Naive B cell (primary cell): Measurements from ENCODE around the gene PNMA8B. TPM values are rescaled to one million over a fixed set of nuclear protein-coding genes. Genes with fewer than 3 reads are reported as not detected.

Experiments used
- ATAC-seq, 2 donors: fragments of 150-1000 bp; cut with Tn5 transposase; 2 replicates each; pipeline ENCODE4 v1.10.0; 2021; ENCODE audit warnings: low read depth in 2 of 2, mild to moderate bottlenecking in 2 of 2, moderate library complexity in 2 of 2
- DNase-seq: peaks from one replicate; pipeline ENCODE4 v3.0.0; 2022
- H3K27ac Mint-ChIP-seq, 6 donors: one replicate each; pipeline ENCODE4 v1.8.0; 2020 to 2022; ENCODE audit warnings: mild to moderate bottlenecking in 6 of 6, mixed read lengths in 6 of 6, moderate library complexity in 5 of 6, inconsistent platforms in 2 of 6
- H3K27me3 Mint-ChIP-seq, 3 donors: one replicate each; pipeline ENCODE4 v1.8.0; 2021 to 2022; ENCODE audit warnings: mixed read lengths in 3 of 3, mild to moderate bottlenecking in 1 of 3
- H3K36me3 Mint-ChIP-seq, 2 donors: one replicate each; pipeline ENCODE4 v1.8.0; 2020 to 2022; ENCODE audit warnings: mixed read lengths in 2 of 2, inconsistent platforms in 1 of 2, mild to moderate bottlenecking in 1 of 2
- H3K4me1 Mint-ChIP-seq, 3 donors: one replicate each; pipeline ENCODE4 v1.8.0; 2020 to 2022; ENCODE audit warnings: mixed read lengths in 3 of 3, inconsistent platforms in 1 of 3, mild to moderate bottlenecking in 1 of 3, moderate library complexity in 1 of 3
- H3K4me3 Mint-ChIP-seq, 8 donors: one replicate each; pipeline ENCODE4 v1.8.0; 2020 to 2022; ENCODE audit warnings: mild to moderate bottlenecking in 8 of 8, mixed read lengths in 8 of 8, moderate library complexity in 8 of 8, inconsistent platforms in 2 of 8
- H3K9me3 Mint-ChIP-seq, 7 donors: one replicate each; pipeline ENCODE4 v1.8.0; 2020 to 2022; ENCODE audit warnings: mixed read lengths in 7 of 7, mild to moderate bottlenecking in 5 of 7, inconsistent platforms in 2 of 7, moderate library complexity in 1 of 7
- polyA plus RNA-seq, 6 donors: library from polyadenylated mRNA; unstranded; fragments of 300-500 nt; fragmentation: Illumina TruSeq; gene quantifications; one replicate each; pipeline ENCODE4 v1.2.3, GENCODE V29; 2021; ENCODE audit warnings: low read depth in 6 of 6

PNMA8B gene
- polyA plus RNA-seq, 6 donors from 2014 or later: 0.05 to 1.3 (median 0.12) TPM; not detected in 2

DNA sequence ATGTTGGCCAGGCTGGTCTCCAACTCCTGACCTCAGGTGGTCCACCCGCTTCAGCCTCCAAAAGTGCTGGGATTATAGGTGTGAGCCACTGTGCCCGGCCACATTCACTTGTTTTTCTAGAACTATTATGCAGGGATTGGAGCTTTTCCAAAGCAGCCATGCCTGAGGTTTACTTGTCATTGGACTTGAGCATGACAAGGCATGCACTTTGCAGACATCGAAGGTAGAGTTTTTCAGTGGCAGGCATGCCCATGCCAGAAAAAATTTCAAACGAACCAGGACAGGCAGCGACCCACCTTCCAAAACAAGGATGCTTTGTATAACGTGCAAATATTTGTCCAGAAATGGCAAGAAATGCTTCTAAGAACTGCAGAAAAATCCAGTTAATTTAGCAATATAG lies 42.0 kb downstream of the PNMA8B start:
- peaks cover 0 to 12% (median 10%) of the 10 kb centered on the region in 7 donors for H3K9me3 Mint-ChIP-seq
- peaks cover 22 to 37% (median 30%) of the 10 kb centered on the region in 3 donors for H3K27me3 Mint-ChIP-seq
- no peaks in the 10 kb centered on the region for H3K4me1 Mint-ChIP-seq
- no peak overlapping the region for H3K4me3 Mint-ChIP-seq
- no peak overlapping the region for H3K27ac Mint-ChIP-seq
- H3K36me3 Mint-ChIP-seq: peaks cover 0 to 7% of the 10 kb centered on the region in 2 donors
- ATAC-seq (no peak), DNase-seq (no peak)

DNA sequence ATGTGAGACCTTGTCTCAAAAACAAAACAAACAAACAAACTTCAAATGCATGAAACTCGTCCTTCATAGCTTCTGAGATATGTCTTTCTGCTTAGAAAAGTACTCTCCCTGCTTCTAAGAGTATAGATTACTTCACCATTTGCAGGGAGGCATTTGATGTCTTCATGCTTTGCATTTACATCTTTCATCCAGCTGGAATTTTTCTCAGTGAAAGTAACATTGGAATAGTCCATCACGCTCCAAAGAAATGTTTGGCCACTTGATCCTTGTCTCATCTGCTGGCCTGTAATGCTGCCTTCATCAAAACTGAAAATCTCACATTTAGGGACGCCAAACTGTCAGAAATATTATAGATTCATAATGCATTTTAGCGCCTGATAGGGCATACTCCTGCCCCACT lies 43.5 kb downstream of the PNMA8B start:
- DNase-seq (no peak), ATAC-seq (no peak)
- Mint-ChIP-seq H3K36me3 (peaks cover 0 to 7% of the 10 kb centered on the region in 2 donors), H3K27me3 (peaks cover 18 to 34% (median 30%) of the 10 kb centered on the region in 3 donors), H3K9me3 (peaks cover 0 to 12% (median 10%) of the 10 kb centered on the region in 7 donors), H3K4me1 (no peaks in the 10 kb centered on the region), H3K4me3 (no peak overlapping the region), H3K27ac (no peak overlapping the region)

DNA sequence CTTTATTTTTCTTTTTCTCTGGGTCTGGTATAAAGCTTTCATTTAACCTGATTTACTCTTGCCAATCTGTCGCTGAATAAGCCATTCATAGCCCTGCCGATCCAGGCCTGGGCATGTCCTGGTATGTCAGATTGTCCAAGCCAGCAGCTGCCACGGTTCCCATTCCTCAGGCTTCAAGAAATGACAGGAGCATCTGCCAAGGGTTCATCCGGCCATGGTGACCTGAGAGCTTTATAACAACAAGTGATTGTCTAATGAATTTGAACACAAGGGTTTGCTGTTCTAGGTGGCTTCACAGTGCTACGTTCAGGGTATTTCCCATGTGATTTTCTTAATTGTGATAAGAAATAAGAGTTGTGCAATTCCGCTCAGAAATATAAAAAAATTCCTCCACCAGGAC lies 44.3 kb downstream of the PNMA8B start:
- ATAC-seq (no peak), DNase-seq (no peak)
- Mint-ChIP-seq H3K9me3 (peaks cover 0 to 12% (median 10%) of the 10 kb centered on the region in 7 donors), H3K27ac (no peak overlapping the region), H3K4me1 (no peaks in the 10 kb centered on the region), H3K27me3 (peaks cover 16 to 35% (median 28%) of the 10 kb centered on the region in 3 donors), H3K36me3 (peaks cover 0 to 7% of the 10 kb centered on the region in 2 donors), H3K4me3 (no peak overlapping the region)

DNA sequence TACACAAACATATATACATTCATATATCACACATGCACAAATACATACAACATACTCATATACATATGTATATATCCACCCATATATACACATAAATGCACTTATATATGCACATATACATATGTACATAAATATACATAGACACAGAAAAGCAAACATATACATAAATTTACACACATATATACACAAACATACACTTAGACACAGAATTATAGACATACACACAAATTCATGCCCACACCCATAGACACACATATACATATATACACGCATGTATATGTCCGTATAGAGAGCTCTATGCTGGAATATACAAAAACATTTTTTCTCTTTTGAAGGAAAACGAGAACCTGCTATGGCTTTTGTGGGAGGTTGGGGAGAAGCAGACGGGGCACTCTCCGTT lies 44.9 kb downstream of the PNMA8B start:
- H3K27ac Mint-ChIP-seq: no peak overlapping the region
- H3K9me3 Mint-ChIP-seq: peaks cover 0 to 12% (median 10%) of the 10 kb centered on the region in 7 donors
- H3K36me3 Mint-ChIP-seq: peaks cover 0 to 7% of the 10 kb centered on the region in 2 donors
- no peaks in the 10 kb centered on the region for H3K4me1 Mint-ChIP-seq
- ATAC-seq (no peak), DNase-seq (no peak)
- H3K27me3 Mint-ChIP-seq: peaks cover 22 to 40% (median 24%) of the 10 kb centered on the region in 3 donors
- H3K4me3 Mint-ChIP-seq: no peak overlapping the region

DNA sequence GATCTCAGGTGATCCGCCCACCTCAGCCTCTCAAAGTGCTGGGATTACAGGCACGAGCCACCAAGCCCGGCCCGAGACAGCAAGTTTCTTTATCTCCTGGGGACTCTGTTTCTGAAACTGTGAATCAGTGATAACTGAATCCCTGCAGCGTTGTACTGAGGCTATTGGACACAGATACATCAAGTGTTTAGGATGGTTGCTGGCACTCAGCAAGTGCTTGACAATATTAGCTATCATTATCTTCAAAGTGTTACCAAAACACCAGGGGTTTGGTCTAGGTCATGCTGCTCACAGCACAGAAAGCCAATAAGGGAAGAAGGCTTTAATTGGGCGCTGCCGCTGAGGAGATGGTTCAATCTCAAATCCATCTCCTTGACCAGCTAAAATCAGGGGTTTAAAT lies 46.4 kb downstream of the PNMA8B start:
- H3K9me3 Mint-ChIP-seq: peaks cover 0 to 12% (median 10%) of the 10 kb centered on the region in 7 donors
- H3K27me3 Mint-ChIP-seq: peaks cover 22 to 34% (median 23%) of the 10 kb centered on the region in 3 donors
- no peak overlapping the region for H3K4me3 Mint-ChIP-seq
- no peaks in the 10 kb centered on the region for H3K4me1 Mint-ChIP-seq
- no peak overlapping the region for H3K27ac Mint-ChIP-seq
- ATAC-seq (no peak), DNase-seq (no peak)
- peaks cover 0 to 7% of the 10 kb centered on the region in 2 donors for H3K36me3 Mint-ChIP-seq

DNA sequence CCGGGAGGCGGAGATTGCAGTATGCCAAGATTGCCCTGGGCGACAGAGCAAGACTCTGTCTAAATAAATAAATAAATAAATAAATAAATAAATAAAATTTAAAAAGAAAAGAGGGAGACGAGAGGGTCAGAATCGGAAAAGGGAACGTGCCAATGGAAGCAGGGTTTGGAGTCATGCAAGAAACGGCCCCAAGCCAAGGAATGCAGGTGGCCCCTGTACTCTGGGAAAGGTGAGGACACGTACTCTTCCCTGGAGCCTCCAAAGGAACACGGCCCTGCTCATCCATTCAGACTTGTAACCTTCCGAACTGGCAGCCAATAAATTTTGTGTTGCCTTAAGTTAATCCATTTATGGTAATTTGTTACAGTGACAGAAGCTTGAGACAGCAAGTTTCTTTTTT lies 47.1 kb downstream of the PNMA8B start:
- DNase-seq (no peak), ATAC-seq (no peak)
- Mint-ChIP-seq H3K4me1 (no peaks in the 10 kb centered on the region), H3K27ac (no peak overlapping the region), H3K4me3 (no peak overlapping the region), H3K36me3 (peaks cover 0 to 7% of the 10 kb centered on the region in 2 donors), H3K9me3 (peaks cover 0 to 12% (median 10%) of the 10 kb centered on the region in 7 donors), H3K27me3 (peaks cover 16 to 34% (median 23%) of the 10 kb centered on the region in 3 donors)

DNA sequence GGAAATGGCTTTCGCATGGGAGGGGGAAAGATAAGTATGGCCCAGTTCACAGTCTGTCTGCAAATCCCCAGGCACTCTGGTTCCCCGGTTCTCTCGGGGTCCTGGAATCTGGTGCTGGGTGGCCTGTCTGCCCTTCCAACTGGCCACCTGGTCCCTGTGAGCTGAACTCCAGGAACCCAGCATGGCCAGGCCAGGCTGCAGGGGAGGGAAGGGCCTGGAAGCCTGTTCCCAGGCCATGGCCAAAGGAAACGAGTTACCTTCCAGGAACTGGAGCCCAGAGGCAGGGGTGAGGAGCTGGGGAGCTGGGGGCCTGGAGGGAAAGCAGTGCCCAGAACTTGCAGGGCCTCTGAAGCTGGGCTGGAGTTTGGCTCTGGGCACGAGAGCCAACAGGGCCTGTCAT lies 47.8 kb downstream of the PNMA8B start:
- DNase-seq (no peak), ATAC-seq (no peak)
- Mint-ChIP-seq H3K27me3 (peaks cover 15 to 39% (median 23%) of the 10 kb centered on the region in 3 donors), H3K36me3 (peaks cover 0 to 7% of the 10 kb centered on the region in 2 donors), H3K4me1 (peaks cover 0 to 4% (median 2%) of the 10 kb centered on the region in 3 donors), H3K4me3 (no peak overlapping the region), H3K27ac (no peak overlapping the region), H3K9me3 (peaks cover 0 to 12% (median 10%) of the 10 kb centered on the region in 7 donors)

DNA sequence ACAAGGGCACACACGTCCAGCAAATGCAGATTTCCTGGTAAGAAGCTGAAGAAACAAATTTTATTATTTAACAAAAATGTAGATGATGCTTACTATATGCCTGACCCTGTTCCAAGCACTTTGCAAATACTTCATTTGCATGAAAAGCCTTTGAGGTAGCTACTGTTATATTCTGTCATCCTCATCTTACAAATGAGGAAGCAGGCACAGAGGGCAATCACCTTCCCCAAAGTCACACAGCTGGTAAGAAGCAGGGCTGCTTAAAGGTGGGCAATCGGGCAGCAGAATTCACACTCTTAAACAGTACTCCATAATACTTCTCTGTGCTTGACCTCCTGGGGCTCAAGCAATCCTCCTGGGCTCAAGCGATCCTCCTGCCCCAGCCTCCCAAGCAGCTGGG lies 48.7 kb downstream of the PNMA8B start:
- Mint-ChIP-seq H3K4me1 (peaks cover 0 to 4% (median 2%) of the 10 kb centered on the region in 3 donors), H3K27me3 (peaks cover 9 to 40% (median 23%) of the 10 kb centered on the region in 3 donors), H3K36me3 (peaks cover 0 to 7% of the 10 kb centered on the region in 2 donors), H3K9me3 (peaks cover 0 to 12% (median 10%) of the 10 kb centered on the region in 7 donors), H3K27ac (peak overlapping the region in 1 of 6 donors; percentile 33), H3K4me3 (no peak overlapping the region)
- ATAC-seq: peak in 1 of 2 donors; percentile 36
- DNase-seq: no peak

DNA sequence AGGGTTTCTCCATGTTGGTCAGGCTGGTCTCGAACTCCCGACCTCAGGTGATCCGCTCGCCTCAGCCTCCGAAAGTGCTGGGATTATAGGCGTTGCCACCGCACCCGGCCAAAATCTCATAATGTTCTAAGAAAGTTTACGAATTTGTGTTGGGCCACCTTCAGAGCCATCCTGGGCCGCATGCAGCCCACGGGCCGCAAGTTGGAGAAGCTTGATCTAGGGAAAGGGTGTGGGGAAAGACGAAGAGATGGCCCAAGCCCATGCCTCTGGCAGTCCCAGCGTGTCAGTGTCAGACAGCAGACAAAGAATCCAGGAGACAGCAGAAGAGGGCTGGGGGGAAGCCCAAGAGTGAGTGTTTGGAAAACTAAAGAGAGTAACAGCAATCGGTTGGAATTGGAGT lies 49.6 kb downstream of the PNMA8B start:
- no peak for DNase-seq
- Mint-ChIP-seq H3K27ac (no peak overlapping the region), H3K27me3 (peaks cover 8 to 31% (median 16%) of the 10 kb centered on the region in 3 donors), H3K4me1 (peaks cover 0 to 4% (median 2%) of the 10 kb centered on the region in 3 donors), H3K9me3 (peaks cover 0 to 12% (median 10%) of the 10 kb centered on the region in 7 donors), H3K4me3 (no peak overlapping the region), H3K36me3 (peaks cover 0 to 7% of the 10 kb centered on the region in 2 donors)
- no peak for ATAC-seq

DNA sequence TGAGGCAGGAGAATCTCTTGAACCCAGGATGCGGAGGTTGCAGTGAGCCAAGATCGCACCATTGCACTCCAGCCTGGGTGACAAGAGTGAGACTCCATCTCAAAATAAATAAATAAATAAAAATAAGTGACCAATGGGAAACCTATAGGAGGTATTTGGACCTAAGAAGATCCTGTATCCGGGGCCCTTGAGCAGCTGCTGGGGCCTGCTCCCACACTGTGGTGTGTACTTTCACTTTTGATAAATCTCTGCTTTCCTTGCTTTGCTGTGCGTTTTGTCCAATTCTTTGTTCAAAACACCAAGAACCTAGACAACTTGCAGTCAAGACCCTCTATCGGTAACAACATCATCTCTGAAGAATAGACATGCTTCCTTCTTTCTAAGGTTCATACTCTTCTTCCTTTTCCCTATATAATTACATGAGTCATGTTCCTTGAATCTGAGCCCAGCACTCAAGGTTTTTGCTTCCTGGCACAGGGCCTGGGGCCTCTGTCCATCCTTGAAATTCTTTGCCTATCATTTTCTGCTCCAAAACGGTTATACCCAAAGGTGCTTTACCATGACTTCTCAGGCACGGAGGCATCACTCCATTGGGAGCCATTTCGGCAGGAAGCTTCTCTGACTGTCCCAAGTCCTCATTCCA lies 52.7 kb downstream of the PNMA8B start:
- Mint-ChIP-seq H3K27ac (peak overlapping the region in 1 of 6 donors; percentile 50), H3K27me3 (peaks cover 0 to 20% (median 15%) of the 10 kb centered on the region in 3 donors), H3K36me3 (no peaks in the 10 kb centered on the region), H3K4me3 (no peak overlapping the region), H3K9me3 (no peaks in the 10 kb centered on the region), H3K4me1 (peaks cover 0 to 4% (median 2%) of the 10 kb centered on the region in 3 donors)
- ATAC-seq (no peak), DNase-seq (no peak)

DNA sequence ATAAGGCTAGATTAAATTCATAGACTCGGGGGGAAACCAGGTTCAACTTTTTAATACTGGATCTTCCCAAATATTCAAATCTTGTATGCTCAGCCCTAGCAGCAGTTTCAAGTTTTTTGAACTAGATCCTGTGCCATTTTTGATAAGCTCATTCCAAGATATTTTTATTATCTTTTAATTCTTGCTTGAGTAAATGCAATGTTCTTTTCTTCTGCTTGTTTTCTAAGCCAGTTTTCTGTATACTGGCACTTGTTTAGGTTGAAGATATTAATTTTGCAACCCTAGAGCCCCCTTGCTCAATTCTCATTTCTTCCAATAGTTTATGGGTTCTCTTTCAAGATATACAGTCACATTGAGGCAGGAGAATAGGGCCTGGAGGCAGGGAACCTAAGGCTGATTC lies 53.8 kb downstream of the PNMA8B start:
- no peak overlapping the region for H3K4me3 Mint-ChIP-seq
- DNase-seq: no peak
- H3K27ac Mint-ChIP-seq: no peak overlapping the region

More for the DNA sequence above, 53.8 kb downstream of the PNMA8B start:
- H3K9me3 Mint-ChIP-seq: no peaks in the 10 kb centered on the region
- H3K4me1 Mint-ChIP-seq: peaks cover 0 to 4% (median 2%) of the 10 kb centered on the region in 3 donors
- no peak for ATAC-seq
- H3K36me3 Mint-ChIP-seq: no peaks in the 10 kb centered on the region
- peaks cover 0 to 13% (median 8%) of the 10 kb centered on the region in 3 donors for H3K27me3 Mint-ChIP-seq

Other genes starting within 250 kb of the PNMA8B start
- gene HIF3A, start 198.8 kb downstream of the PNMA8B start, polyA plus RNA-seq: not detected
- 10 to 100 TPM; 14.5 to 26.6 (median 19.7) TPM for gene PPP5C, start 148.8 kb downstream of the PNMA8B start, polyA plus RNA-seq
- not detected for gene CCDC8, start 82.3 kb downstream of the PNMA8B start, polyA plus RNA-seq
- gene PNMA8C, start 66.9 kb downstream of the PNMA8B start, polyA plus RNA-seq: not detected
- gene PNMA8A, start 24.3 kb downstream of the PNMA8B start, polyA plus RNA-seq: not detected
- 100 to 1,000 TPM; 106 to 118 (median 112) TPM for gene CALM3, start 105.5 kb upstream of the PNMA8B start, polyA plus RNA-seq
- gene PTGIR, start 129.2 kb upstream of the PNMA8B start, polyA plus RNA-seq: 1 to 10 TPM in 5 of 6 donors, not detected in 1; 1.3 to 4.5 (median 1.9) TPM
- 10 to 100 TPM in 2 of 6 donors, not detected in 4; 14.1 to 16.1 TPM for gene GNG8, start 140.3 kb upstream of the PNMA8B start, polyA plus RNA-seq
- under 1 TPM in 2 of 6 donors, not detected in 4; 0.11 to 0.30 TPM for gene DACT3, start 165.3 kb upstream of the PNMA8B start, polyA plus RNA-seq
- gene PRKD2, start 221.2 kb upstream of the PNMA8B start, polyA plus RNA-seq: 100 to 1,000 TPM in 1 of 6 donors, 10 to 100 TPM in 5; 66.7 to 156 (median 72.6) TPM